Activated T-helper 1 cell treated with anti-CD3 and anti-CD28 coated beads, Interleukin-2, amount 50 U/mL, for 16 hours (primary cell): ENCODE results near the gene SLC24A2.
"Not testable (repeated sequence)": the region's sequence is repeated elsewhere in the genome, so short reads cannot be mapped to it uniquely, and the experiment has no call there.

Source experiments
- DNase-seq, 2 donors: peaks; one replicate each; pipeline ENCODE4 v3.0.0-alpha.2; 2020; ENCODE audit warnings: low read depth in 1 of 2, low spot score in 1 of 2

Gene SLC24A2

DNA sequence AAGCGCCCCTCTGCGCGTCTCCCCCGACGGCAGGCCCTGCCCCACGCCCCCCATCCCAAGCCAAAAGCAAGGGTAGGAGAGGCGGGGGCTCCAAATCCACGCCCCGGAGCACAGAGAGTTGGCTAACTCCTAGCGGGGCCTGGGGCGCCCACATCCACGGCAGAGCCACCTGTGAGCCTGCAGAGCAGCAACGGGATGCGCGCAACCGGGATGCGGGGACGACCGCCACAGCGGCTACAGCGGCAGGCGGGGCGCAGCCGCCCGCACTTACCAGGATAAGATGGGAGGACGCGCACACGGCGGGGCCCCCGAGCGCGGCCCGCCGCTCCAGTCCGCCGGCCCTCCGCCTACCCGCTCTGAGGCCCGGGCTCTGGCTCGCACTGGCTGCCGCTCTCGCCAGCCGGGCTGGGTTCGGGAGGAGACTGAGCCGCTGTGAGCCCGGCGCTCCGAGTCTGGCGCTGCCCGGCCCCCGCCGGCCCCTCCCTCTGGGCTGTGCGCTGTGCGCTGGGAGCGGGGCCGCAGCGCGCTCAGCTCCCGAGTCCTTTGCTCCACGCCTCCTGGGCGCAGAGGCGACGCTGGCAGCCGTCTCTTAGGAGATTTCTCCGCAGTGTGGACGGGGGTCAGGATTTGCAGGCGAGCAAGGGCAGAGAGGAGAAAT lies at the start of gene SLC24A2:
SLC24A2 (minus strand) TSS at position 424 of the 658 bp plus-strand sequence.
- no peak for DNase-seq

- DNase-seq, result not testable (repeated sequence)
These were observed 44.5 kb upstream of the SLC24A2 start for GRCh38 chr9:19833331-19833730.

DNA sequence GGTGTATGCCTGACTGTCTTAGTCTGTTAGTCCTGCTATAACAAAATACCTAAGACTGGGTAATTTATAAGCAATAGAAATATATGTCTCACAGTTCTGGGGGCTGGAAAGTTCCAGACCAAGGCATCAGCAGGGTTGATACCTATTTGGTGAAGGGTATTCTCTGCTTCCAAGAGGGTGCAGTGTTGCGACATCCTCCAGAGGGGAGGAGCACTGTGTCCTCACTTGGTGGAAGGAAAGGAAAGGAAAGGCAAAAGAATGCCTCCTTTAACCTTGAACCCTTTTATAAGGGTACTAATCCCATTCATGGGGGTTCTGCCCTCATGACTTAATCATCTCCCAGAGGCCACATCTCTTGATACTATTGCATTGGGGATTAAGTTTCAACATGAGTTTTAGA lies 42.0 kb upstream of the SLC24A2 start:
- DNase-seq, result no peak

DNA sequence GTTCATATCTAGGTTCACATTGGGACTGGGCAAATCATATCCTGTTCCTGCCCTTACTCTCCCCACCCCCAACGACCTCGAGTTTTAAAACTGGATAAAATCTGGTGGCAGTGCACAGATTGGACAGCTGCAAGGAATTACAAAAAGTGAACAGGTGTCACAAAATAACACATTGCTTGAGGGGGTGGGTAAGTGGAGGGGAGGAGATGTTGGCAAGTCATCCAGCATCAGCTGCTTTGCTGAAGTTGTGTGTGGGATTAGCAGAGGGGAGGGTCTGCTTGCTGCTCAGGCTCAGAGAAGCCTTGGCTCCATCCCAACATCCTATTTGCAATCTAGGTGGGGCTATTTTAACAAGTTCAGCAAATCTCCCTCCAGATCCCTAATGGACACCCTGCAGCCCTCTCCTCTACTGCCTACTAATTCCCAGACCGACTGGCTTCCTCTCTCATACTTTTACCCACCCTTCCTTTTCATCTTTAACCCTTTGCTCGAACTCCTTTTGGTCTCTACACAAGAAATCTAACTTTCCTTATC lies 39.8 kb upstream of the SLC24A2 start:
- DNase-seq, result no peak

DNA sequence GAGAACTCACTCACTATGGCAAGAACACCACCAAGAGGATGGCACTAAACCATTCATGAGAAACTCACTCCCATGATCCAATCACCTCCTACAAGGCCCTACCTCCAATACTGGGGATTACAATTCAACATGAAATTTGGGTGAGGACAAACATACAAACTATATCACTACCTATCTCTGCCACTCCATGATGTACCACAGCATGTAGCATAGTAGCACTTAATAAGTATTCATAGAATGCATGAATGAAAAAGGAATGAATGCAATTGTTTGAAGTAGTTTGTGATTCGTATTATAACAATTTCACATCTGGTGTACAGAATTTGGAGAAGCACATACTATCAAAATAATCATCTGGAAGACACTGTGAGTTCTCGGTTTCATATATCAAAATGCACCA lies 27.9 kb upstream of the SLC24A2 start:
- DNase-seq, result no peak

DNA sequence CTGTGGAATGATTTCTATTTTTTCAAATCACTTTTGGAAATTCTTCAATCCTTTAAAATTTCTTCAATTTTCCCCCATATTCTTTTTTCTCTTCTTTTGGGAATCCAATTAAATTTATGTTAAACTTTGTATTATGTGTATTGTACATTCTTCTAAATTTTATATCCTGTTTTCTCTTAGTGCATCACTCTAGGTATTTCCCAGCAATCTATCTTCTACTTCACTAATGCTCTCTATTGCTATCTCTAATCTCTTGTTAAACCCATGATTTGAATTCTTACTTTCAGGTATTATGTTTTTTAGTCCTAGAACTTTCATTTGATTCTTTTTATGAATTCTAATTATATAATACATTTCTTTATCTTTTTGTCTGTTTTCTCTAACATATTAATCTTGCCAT lies 23.4 kb upstream of the SLC24A2 start:
- no peak for DNase-seq

- no peak for DNase-seq
These were observed 20.8 kb upstream of the SLC24A2 start for GRCh38 chr9:19809422-19810269.

GRCh38 chr9:19807182-19807892 lies 18.5 kb upstream of the SLC24A2 start:
- no peak for DNase-seq

GRCh38 chr9:19804431-19804830 lies 15.6 kb upstream of the SLC24A2 start:
- DNase-seq, result no peak

GRCh38 chr9:19800884-19801283 lies 12.0 kb upstream of the SLC24A2 start:
- no peak for DNase-seq

DNA sequence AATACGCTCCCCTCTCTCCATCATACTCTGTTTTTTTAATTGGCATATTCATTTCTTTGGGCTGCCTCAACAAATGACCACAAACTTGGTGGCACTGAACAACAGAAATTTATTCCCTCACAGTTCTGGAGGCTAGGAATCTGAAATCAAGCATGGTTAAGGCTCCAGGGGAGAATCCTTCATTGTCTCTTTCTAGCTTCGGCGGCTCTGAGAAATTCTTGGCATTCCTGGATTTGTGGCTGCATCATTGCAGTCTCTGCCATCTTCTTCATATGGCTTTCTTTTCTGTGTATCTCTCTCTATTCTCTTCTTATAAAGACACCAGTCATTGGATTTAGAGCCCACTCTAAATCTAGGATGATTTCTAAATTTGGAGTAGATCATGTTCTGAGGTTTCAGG lies 10.9 kb upstream of the SLC24A2 start:
- DNase-seq, result no peak

DNA sequence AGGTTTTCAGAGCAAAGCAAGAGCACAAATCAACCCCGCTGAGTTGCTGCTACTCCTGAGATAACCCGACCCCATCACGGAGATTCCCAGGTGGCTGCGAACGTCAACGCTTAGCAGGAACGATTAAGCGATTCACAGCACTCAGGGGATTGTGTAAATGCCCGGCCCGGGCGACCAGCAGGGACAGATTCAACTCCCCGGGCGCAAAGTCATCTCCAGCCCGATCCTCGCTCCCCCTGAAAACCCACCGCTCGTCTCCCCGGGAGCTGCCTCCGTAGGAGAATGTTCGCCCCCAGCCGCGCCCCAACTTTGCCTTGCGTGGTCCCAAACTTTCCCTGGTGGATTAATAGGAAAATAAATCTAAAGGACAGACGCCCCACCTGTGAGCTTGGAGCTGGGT lies 685 bp downstream of the SLC24A2 start:
- no peak for DNase-seq

- DNase-seq, result no peak
These were observed 1.2 kb downstream of the SLC24A2 start for GRCh38 chr9:19787672-19788071.

- no peak for DNase-seq
These were observed 3.6 kb downstream of the SLC24A2 start for GRCh38 chr9:19785230-19785629.

GRCh38 chr9:19784136-19784535 lies 4.7 kb downstream of the SLC24A2 start:
- no peak for DNase-seq

DNA sequence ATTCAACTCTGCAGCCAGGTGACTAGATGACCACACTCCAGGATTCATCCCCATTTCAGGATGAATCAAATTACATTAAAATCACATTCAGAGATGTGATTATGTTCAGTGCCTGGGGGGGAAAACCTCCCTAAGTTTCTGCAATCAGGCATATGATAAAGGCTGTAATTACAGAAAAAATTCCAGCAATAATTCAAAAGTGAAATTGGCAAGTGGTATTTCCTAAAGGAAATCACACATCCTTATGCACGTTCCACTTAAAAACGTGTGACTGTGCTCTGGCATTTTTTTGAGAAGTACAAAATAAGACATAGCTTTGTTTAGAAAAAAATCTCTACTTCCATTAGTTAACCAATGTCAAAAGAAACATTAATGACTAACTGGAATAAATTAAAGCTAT lies 5.3 kb downstream of the SLC24A2 start:
- DNase-seq, result no peak

DNA sequence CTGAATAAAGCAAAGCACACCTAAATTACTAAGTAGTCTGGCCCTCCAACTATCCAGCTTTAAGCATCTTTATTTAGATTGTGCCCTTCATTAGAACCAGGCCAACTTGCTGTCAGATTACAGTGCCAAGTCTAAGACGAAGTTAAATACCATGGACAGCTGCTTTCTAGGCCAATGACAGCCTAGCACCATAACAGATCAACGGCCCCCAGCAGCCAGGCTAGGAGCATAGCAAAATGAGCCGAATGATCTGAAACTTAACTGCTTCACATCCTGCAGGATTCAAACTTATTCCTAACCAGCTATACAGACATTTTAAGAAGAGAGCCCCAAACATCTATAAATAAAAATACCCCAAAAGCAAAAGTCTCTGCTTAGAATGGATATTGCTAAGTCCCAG lies 6.8 kb downstream of the SLC24A2 start:
- no peak for DNase-seq

- no peak for DNase-seq
These were observed 7.6 kb downstream of the SLC24A2 start for GRCh38 chr9:19781240-19781639.

GRCh38 chr9:19771446-19771845 lies 17.4 kb downstream of the SLC24A2 start:
- no peak for DNase-seq

- DNase-seq, result no peak
These were observed 17.9 kb downstream of the SLC24A2 start for GRCh38 chr9:19770973-19771372.

- no peak for DNase-seq
These were observed 19.6 kb downstream of the SLC24A2 start for GRCh38 chr9:19769213-19769612.

DNA sequence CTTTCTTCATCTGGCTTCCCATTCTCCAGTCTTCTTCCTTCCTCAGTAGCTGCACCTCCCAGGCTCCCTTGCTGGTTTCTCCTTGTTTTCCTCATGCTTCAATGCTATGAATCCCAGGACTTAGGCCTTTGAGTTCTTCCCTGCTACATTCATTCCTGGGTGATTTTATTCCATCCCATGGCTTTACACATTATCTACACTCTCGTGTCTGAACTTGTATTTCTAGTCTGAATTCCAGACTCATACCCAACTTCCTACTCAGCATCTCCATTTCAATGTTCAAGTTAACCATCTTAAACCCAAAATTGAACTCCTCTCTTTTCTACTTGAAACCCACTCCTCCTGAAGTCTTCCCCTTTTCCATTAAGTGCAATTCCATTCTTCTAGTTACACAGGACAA lies 20.0 kb downstream of the SLC24A2 start:
- no peak for DNase-seq
